K562 (cell line): ENCODE results near the gene SLC12A6. TPM values are rescaled to one million over a fixed set of nuclear protein-coding genes. Genes with fewer than 3 reads are reported as not detected.

ENCODE experiments used
- BCL6 ChIP-seq: fragments of 250-450 bp; sonication (Bioruptor Pico); IDR thresholded peaks from 2 replicates; pipeline ENCODE4 v1.4.0; 2020
- BRCA1 ChIP-seq, 2 experiments: fragments of 450-650 bp in 1 of 2; sonication (generic) in 1 of 2; formaldehyde crosslinking in 1 of 2; IDR thresholded peaks; 2 replicates each; pipeline versions ENCODE4 v1.5.0 to v1.6.1; 2017 to 2020; ENCODE audit warnings: mild to moderate bottlenecking in 1 of 2, missing genetic modification reagents in 1 of 2
- CBX1 ChIP-seq: sonication (generic); IDR thresholded peaks from 2 replicates; pipeline ENCODE4 v1.6.1; 2016; ENCODE audit warnings: antibody characterized with exemption, low read depth, mild to moderate bottlenecking
- CEBPB ChIP-seq: fragments of 450-650 bp; IDR thresholded peaks from 2 replicates; pipeline ENCODE4 v1.6.1; 2016; ENCODE audit warnings: missing genetic modification characterization, missing compliant biosample characterization
- DEAF1 ChIP-seq: fragments of 450-650 bp; formaldehyde crosslinking; IDR thresholded peaks from 2 replicates; pipeline ENCODE4 v1.4.0; 2020; ENCODE audit warnings: mild to moderate bottlenecking, moderate library complexity
- EWSR1 ChIP-seq: fragments of 450-650 bp; IDR thresholded peaks from 2 replicates; pipeline ENCODE4 v1.6.1; 2018; ENCODE audit warnings: borderline replicate concordance, mild to moderate bottlenecking, low read depth, moderate library complexity; ENCODE audit not compliant: partially characterized antibody
- FOXP1 ChIP-seq: sonication (generic); formaldehyde crosslinking; IDR thresholded peaks from 2 replicates; pipeline ENCODE4 v1.8.0; 2022; ENCODE audit warnings: mild to moderate bottlenecking, missing genetic modification reagents
- ID3 ChIP-seq, 2 experiments: fragments of 250-450 bp in 1 of 2; fragments of 450-650 bp in 1 of 2; sonication (Bioruptor Pico) in 1 of 2; IDR thresholded peaks; 2 replicates each; pipeline versions ENCODE4 v1.6.1 to v1.8.0; 2016 to 2021; ENCODE audit warnings: mild to moderate bottlenecking in 2 of 2, moderate library complexity in 2 of 2, missing compliant biosample characterization in 1 of 2, missing genetic modification characterization in 1 of 2
- NFXL1 ChIP-seq: fragments of 450-650 bp; formaldehyde crosslinking; IDR thresholded peaks from 2 replicates; pipeline ENCODE4 v1.4.0; 2021; ENCODE audit warnings: mild to moderate bottlenecking
- PCBP1 ChIP-seq: fragments of 200-400 bp; formaldehyde crosslinking; IDR thresholded peaks from 2 replicates; pipeline ENCODE4 v1.6.1; 2018; ENCODE audit warnings: mild to moderate bottlenecking, low read depth, low read length; ENCODE audit not compliant: poor library complexity, severe bottlenecking
- PRMT5 ChIP-seq: sonication (generic); formaldehyde crosslinking; IDR thresholded peaks from 2 replicates; pipeline ENCODE4 v1.5.0; 2020; ENCODE audit warnings: missing genetic modification reagents
- PRPF4 ChIP-seq: fragments of 200-400 bp; formaldehyde crosslinking; IDR thresholded peaks from one replicate; pipeline ENCODE4 v1.6.1; 2017; ENCODE audit warnings: low read length, low read depth, mild to moderate bottlenecking; ENCODE audit not compliant: insufficient read depth, poor library complexity, severe bottlenecking
- RBFOX2 ChIP-seq: fragments of 200-400 bp; formaldehyde crosslinking; IDR thresholded peaks from 2 replicates; pipeline ENCODE4 v1.6.1; 2017; ENCODE audit warnings: low read depth, mild to moderate bottlenecking, low read length, moderate library complexity
- RBM17 ChIP-seq: fragments of 200-400 bp; formaldehyde crosslinking; IDR thresholded peaks from 2 replicates; pipeline ENCODE4 v1.6.1; 2017; ENCODE audit warnings: low read depth, mild to moderate bottlenecking, low read length, borderline replicate concordance
- RNF2 ChIP-seq: sonication (generic); IDR thresholded peaks from 2 replicates; pipeline ENCODE4 v1.6.1; 2016
- TBL1XR1 ChIP-seq, 2 experiments: IDR thresholded peaks; 2 replicates each; pipeline ENCODE4 v1.6.1; 2012; ENCODE audit warnings: improper control_type of control experiment in 2 of 2, low read length in 2 of 2, mild to moderate bottlenecking in 1 of 2
- TFAM ChIP-seq: fragments of 250-450 bp; sonication (Bioruptor Pico); conservative IDR thresholded peaks from 2 replicates; pipeline ENCODE4 v1.5.0; 2021; ENCODE audit warnings: mild to moderate bottlenecking, moderate library complexity
- VEZF1 ChIP-seq: fragments of 200-800 bp; sonication (Bioruptor generic); IDR thresholded peaks from 2 replicates; pipeline ENCODE4 v1.6.1; 2017; ENCODE audit warnings: missing genetic modification characterization, missing compliant biosample characterization
- ZBTB8A ChIP-seq: fragments of 450-650 bp; IDR thresholded peaks from 2 replicates; pipeline ENCODE4 v1.6.1; 2018; ENCODE audit warnings: mild to moderate bottlenecking, moderate library complexity; ENCODE audit not compliant: partially characterized antibody
- ZBTB9 ChIP-seq: fragments of 450-650 bp; formaldehyde crosslinking; IDR thresholded peaks from 2 replicates; pipeline ENCODE4 v1.4.0; 2020; ENCODE audit warnings: mild to moderate bottlenecking, moderate library complexity
- ZKSCAN3 ChIP-seq: fragments of 250-450 bp; sonication (Bioruptor Pico); IDR thresholded peaks from 2 replicates; pipeline ENCODE4 v1.4.0; 2020
- ZKSCAN8 ChIP-seq: fragments of 200-800 bp; sonication (Bioruptor generic); IDR thresholded peaks from 2 replicates; pipeline ENCODE4 v1.6.1; 2016; ENCODE audit warnings: missing genetic modification characterization, missing compliant biosample characterization
- ZNF347 ChIP-seq: fragments of 450-650 bp; formaldehyde crosslinking; IDR thresholded peaks from 2 replicates; pipeline ENCODE4 v1.4.0; 2020; ENCODE audit warnings: low read depth, mild to moderate bottlenecking, moderate library complexity
- polyA plus RNA-seq, 8 experiments: library from polyadenylated mRNA; depleted of rRNA in 4 of 8; stranded (reverse) in 5 of 8; unstranded in 3 of 8; fragments of >200 nt; fragmentation: Nextera tagmentation in 2 of 8; fragmentation: Illumina TruSeq in 1 of 8; extraction: Ambion mirVana in 2 of 8; extraction: Trizol in 1 of 8; gene quantifications; 2 replicates each; pipeline versions ENCODE4 v1.2.1 to v1.2.3, GENCODE V29; 2011 to 2014; ENCODE audit warnings: inconsistent platforms in 1 of 8, missing spikeins in 1 of 8
- total RNA-seq, 7 experiments: library from RNA; depleted of rRNA in 6 of 7; stranded (reverse); fragments of >200 nt in 6 of 7; fragmentation: Illumina TruSeq in 2 of 7; extraction: Trizol in 2 of 7; gene quantifications; 2 replicates each; pipeline versions ENCODE4 v1.2.1 to v1.2.3, GENCODE V29; 2011 to 2021; ENCODE audit warnings: low replicate concordance in 1 of 7

SLC12A6 gene
- total and polyA plus RNA-seq, 9 of the 15 experiments (the other 6 are each of a cell fraction or from before 2014, with no cell fraction given) = 1.4 to 16.4 (median 6.7) TPM

- TF ChIP-seq ZKSCAN3 (CRISPR knock-in tag) (no peak), RNF2 (peak; percentile 66), EWSR1 (no peak), ZNF347 (no peak), BCL6 (CRISPR knock-in tag) (no peak), CBX1 (peak; percentile 93), TBL1XR1 (IDR thresholded peaks at IDR 0.05; ENCODE audit: low read length in 2 of 2) (0 out of 4 replicates have a peak, but pooled peaks of 1 of the 2 experiments have one; percentile 32), CEBPB (tag) (no peak), DEAF1 (CRISPR knock-in tag) (peak; percentile 73), RBFOX2 (peak; percentile 79), RBM17 (no peak), BRCA1 (IDR thresholded peaks at IDR 0.05) (no peak), BRCA1 (CRISPR knock-in tag; IDR thresholded peaks at IDR 0.05) (no peak), NFXL1 (CRISPR knock-in tag) (no peak), ID3 (CRISPR knock-in tag; IDR thresholded peaks at IDR 0.05) (no peak), ID3 (tag; IDR thresholded peaks at IDR 0.05) (peak; percentile 47; the same call in 1 of the 2 replicates), TFAM (CRISPR knock-in tag) (no peak), VEZF1 (CRISPR knock-in tag) (peak; percentile 57), PRMT5 (CRISPR knock-in tag) (no peak), FOXP1 (CRISPR knock-in tag) (peak; percentile 74), ZKSCAN8 (0 out of 2 replicates have a peak, but pooled peaks have one; percentile 40), ZBTB9 (CRISPR knock-in tag) (no peak), PRPF4 (no peak), PCBP1 (no peak), ZBTB8A (no peak)
These were observed 5.4 kb upstream of the SLC12A6 start, which contains the start of the genes NOP10 and NUTM1 (continued) for GRCh38 chr15:34342737-34343575.
